Measurements from ENCODE around the gene NPR3.

DNA sequence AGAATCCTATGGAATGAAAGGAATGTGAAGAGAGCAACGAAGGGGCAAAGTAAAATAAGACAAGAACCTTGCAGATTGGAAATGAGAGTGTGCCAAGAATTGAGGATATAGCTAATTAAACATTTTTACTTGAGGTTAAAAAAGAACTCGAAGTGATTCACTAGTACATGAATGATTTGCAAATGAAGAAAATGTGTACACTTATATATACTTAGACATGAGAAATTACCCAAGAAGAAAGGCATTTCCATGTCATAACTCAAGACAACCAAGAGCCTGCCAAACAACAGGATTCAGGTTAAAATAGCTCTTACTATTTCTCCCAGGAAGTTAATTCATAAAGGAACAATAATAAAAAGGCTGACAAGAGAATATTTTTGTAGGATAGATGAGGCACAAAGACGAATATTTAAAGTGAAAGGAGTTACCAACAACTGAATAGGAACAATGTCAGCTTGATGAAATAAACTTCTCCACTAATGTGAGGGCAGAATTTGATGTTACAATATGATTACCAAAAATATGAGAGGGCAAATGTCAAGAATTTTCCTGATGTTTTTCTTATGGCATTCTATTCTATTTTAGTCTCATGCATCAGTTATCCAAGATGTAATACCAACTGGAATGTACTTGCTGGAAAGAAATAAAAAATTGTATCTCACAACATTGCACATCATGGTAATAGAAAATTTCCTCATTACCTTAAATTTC lies 18.9 kb upstream of the NPR3 start:
- no peak for TF ChIP-seq JUND (IDR thresholded peaks at IDR 0.05)
- TF ChIP-seq, protein P1, sequence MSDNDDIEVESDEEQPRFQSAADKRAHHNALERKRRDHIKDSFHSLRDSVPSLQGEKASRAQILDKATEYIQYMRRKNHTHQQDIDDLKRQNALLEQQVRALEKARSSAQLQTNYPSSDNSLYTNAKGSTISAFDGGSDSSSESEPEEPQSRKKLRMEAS (IDR thresholded peaks at IDR 0.05): no peak
- TF ChIP-seq, protein P2, sequence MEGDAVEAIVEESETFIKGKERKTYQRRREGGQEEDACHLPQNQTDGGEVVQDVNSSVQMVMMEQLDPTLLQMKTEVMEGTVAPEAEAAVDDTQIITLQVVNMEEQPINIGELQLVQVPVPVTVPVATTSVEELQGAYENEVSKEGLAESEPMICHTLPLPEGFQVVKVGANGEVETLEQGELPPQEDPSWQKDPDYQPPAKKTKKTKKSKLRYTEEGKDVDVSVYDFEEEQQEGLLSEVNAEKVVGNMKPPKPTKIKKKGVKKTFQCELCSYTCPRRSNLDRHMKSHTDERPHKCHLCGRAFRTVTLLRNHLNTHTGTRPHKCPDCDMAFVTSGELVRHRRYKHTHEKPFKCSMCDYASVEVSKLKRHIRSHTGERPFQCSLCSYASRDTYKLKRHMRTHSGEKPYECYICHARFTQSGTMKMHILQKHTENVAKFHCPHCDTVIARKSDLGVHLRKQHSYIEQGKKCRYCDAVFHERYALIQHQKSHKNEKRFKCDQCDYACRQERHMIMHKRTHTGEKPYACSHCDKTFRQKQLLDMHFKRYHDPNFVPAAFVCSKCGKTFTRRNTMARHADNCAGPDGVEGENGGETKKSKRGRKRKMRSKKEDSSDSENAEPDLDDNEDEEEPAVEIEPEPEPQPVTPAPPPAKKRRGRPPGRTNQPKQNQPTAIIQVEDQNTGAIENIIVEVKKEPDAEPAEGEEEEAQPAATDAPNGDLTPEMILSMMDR (IDR thresholded peaks at IDR 0.05; ENCODE audit: low read depth, low read length, missing input control): no peak
- TF ChIP-seq, protein P3, sequence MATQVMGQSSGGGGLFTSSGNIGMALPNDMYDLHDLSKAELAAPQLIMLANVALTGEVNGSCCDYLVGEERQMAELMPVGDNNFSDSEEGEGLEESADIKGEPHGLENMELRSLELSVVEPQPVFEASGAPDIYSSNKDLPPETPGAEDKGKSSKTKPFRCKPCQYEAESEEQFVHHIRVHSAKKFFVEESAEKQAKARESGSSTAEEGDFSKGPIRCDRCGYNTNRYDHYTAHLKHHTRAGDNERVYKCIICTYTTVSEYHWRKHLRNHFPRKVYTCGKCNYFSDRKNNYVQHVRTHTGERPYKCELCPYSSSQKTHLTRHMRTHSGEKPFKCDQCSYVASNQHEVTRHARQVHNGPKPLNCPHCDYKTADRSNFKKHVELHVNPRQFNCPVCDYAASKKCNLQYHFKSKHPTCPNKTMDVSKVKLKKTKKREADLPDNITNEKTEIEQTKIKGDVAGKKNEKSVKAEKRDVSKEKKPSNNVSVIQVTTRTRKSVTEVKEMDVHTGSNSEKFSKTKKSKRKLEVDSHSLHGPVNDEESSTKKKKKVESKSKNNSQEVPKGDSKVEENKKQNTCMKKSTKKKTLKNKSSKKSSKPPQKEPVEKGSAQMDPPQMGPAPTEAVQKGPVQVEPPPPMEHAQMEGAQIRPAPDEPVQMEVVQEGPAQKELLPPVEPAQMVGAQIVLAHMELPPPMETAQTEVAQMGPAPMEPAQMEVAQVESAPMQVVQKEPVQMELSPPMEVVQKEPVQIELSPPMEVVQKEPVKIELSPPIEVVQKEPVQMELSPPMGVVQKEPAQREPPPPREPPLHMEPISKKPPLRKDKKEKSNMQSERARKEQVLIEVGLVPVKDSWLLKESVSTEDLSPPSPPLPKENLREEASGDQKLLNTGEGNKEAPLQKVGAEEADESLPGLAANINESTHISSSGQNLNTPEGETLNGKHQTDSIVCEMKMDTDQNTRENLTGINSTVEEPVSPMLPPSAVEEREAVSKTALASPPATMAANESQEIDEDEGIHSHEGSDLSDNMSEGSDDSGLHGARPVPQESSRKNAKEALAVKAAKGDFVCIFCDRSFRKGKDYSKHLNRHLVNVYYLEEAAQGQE (IDR thresholded peaks at IDR 0.05): no peak
- TF ChIP-seq, protein P4, sequence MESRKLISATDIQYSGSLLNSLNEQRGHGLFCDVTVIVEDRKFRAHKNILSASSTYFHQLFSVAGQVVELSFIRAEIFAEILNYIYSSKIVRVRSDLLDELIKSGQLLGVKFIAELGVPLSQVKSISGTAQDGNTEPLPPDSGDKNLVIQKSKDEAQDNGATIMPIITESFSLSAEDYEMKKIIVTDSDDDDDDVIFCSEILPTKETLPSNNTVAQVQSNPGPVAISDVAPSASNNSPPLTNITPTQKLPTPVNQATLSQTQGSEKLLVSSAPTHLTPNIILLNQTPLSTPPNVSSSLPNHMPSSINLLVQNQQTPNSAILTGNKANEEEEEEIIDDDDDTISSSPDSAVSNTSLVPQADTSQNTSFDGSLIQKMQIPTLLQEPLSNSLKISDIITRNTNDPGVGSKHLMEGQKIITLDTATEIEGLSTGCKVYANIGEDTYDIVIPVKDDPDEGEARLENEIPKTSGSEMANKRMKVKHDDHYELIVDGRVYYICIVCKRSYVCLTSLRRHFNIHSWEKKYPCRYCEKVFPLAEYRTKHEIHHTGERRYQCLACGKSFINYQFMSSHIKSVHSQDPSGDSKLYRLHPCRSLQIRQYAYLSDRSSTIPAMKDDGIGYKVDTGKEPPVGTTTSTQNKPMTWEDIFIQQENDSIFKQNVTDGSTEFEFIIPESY (IDR thresholded peaks at IDR 0.05): no peak
- TF ChIP-seq RAD21 (IDR thresholded peaks at IDR 0.05): no peak
- TF ChIP-seq FOXA1 (IDR thresholded peaks at IDR 0.05): no peak
- TF ChIP-seq YY1 (IDR thresholded peaks at IDR 0.05): no peak
- TF ChIP-seq TAF1 (conservative IDR thresholded peaks at IDR 0.05): no peak

All from liver (tissue), 3 donors.